HG03060 (cell line): Measurements from ENCODE around the gene SH2D3A.
"Not testable (repeated sequence)": the region's sequence is repeated elsewhere in the genome, so short reads cannot be mapped to it uniquely, and the experiment has no call there.

Experiments
- ATAC-seq: cut with Tn5 transposase; IDR thresholded peaks from one replicate; pipeline ENCODE4 v1.9.1; 2021; ENCODE audit warnings: low read depth, moderate number of reproducible peaks; ENCODE audit not compliant: unreplicated experiment

Gene SH2D3A

GRCh38 chr19:6762253-6762797 lies 4.9 kb downstream of the SH2D3A start:
- ATAC-seq = not testable (repeated sequence)

DNA sequence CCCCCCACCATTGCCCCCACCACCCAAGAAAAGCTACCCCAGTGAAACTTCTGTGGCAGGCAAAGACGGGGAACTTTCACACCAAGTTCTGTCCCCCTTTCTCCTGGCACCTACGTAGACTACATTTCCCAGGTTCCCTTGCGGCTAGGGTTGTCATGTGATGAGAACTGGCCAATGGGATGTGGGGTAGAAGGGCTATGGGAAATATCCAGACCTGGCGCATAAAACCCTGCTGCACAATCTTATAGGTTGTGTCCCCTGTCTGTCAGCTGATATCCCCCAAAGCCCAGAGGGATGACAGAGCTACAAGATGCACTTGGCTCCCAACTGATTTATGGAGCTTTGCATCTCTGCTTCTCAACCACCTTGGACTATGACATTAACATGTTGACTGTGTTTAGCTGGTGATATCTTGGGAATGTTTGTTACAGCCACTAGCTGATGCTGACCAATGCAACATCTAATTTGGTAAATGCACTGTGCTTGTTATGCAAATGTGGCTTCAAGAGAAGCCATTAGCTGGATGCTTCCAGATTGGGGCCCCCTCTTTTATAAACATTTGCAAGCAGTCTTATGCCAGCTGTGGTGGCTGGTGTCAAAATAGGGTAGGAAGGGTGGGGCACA lies 6.1 kb downstream of the SH2D3A start:
- no peak for ATAC-seq

GRCh38 chr19:6760606-6761005 lies 6.6 kb downstream of the SH2D3A start:
- ATAC-seq = no peak

DNA sequence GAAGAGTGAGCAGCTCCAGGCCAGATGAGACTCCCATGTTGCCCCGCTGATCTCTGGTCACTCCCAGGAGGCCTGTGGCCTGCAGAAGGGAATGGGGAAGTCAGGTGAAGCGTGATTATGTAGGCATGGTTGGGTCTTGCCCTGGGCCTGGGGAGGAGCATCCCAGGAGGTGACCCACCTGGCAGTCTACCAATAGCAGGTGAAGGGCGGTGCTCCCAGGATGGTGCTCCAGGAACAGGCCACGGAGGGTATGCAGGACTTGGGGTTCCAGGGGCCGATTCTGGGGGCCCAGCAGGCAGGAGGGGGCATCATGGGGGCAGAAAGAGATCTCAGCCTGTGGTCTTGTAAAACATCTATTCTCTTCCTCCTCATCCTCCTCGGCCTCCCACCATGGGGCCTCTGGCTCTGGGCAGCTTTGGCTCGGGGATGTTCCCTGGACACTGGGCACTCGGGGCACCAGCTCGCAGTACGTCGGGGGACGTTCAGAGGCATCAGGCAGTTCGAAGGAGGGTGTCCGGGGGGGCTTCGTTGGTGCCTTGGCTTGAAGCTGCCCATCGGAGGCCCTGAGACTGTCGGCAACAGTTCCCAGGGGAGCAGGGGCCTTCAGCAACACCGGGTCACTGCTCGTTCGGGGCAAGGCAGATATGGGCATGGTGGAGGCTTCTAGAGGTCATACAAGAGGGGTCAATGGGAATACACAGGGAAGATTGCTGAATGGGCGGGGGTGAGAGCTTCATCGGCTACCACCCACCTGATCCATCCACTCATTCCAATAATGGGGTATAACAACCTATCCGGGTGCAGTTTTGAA lies 12.4 kb downstream of the SH2D3A start:
- ATAC-seq = no peak

DNA sequence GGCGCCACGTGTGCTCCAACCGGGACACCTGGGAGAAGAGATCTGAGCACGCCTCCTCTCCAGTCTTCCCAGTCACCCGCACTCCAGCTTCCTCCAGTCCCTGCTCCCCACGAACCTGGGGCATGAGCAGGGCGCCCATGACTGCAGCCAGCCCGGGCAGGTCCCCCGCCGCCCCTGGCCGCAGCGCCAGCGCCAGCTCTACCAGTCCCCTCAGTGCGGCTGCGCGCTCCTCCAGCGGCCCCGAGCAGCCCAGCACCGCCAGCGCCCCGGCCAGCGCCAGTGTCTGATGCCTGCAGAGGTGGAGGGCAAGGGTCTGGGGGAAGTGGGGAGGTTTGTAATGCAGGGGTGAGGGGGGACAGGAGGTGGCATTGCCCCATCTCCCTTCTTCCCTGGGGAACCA lies 13.1 kb downstream of the SH2D3A start:
- no peak for ATAC-seq

GRCh38 chr19:6753178-6754031 lies 13.8 kb downstream of the SH2D3A start:
- ATAC-seq = no peak

GRCh38 chr19:6752256-6753177 lies 14.7 kb downstream of the SH2D3A start:
- ATAC-seq = no peak

DNA sequence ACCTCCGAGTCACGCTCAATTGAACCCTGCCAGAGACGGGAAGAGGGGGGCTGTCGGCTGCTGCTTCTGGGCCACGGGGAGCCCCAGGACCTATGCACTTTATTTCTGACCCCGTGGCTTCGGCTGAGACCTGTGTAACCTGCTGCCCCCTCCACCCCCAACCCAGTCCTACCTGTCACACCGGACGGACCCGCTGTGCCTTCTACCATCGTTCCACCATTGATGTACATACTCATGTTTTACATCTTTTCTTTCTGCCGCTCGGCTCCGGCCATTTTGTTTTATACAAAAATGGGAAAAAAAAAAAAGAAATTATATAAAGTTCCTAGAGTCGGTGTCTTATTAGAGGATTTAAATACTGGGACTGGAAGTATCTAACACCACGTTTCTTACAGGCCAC lies 16.0 kb downstream of the SH2D3A start:
- no peak for ATAC-seq

GRCh38 chr19:6750062-6750461 lies 17.2 kb downstream of the SH2D3A start:
- no peak for ATAC-seq

- ATAC-seq = not testable (repeated sequence)
Observed at GRCh38 chr19:6748543-6748942, 18.7 kb downstream of the SH2D3A start.

DNA sequence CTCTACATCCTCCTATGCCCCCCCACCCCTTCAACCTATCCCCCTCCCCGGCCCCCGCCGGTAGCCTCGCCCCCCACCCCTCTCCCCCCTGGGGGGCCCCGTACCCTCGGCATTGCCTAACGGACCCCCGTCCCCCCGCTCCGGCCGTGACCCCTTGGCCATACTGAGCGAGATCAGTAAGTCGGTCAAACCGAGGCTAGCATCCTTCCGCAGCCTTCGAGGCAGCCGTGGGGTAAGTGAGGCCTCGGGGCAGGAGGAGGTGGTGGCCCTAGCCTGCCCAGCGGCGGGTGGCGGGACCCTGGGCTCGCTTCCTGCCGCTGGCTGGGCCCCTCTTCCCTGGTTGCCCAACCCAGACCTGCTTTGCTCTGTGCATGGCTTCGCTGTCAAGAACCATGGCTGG lies 21.3 kb downstream of the SH2D3A start:
- no peak for ATAC-seq

- no peak for ATAC-seq
Observed at GRCh38 chr19:6744381-6745301, 22.6 kb downstream of the SH2D3A start.

- no peak for ATAC-seq
Observed at GRCh38 chr19:6743714-6744380, 23.4 kb downstream of the SH2D3A start.

- no peak for ATAC-seq
Observed at GRCh38 chr19:6743066-6743465, 24.2 kb downstream of the SH2D3A start.

GRCh38 chr19:6740589-6741343 lies 26.5 kb downstream of the SH2D3A start:
- ATAC-seq = no peak

DNA sequence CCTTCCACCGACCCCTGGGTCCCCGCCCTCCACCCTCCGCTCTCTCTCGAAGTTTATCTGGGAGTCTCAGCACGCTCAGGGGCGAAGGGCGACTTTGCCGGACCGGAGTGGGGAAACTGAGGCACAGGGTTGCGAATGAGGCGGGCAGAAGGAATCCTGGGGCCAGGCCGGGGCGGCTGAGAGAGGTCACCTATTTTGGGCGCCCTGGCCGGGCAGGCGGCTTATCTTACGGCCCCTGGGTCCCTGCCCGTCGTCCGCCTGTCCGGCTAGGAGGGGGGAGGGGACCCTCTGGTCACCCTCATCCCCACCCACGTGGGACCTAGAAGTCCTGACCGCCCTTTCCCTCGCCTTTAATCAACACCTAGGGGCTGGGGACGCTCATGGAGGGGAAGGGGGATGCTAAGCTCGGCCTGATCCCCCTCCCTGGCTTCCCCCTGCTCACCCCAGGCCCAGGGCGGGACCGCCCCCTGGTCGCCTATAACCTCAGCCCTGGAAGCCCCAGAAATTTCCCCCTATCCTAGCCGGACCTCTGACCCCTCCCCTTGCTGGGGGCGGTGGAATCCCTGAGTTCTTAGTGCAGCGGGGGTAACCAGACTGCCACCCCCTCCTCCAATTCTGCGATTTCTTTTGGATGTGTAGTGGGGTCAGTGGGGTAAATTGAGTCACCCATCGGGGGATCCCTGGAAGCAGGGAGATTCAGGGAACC lies 27.2 kb downstream of the SH2D3A start:
- no peak for ATAC-seq

GRCh38 chr19:6739390-6739882 lies 27.8 kb downstream of the SH2D3A start, which contains the start of gene TRIP10:
TRIP10 (plus strand) TSS chr19:6739680; CDS start chr19:6739762, 82 bp downstream.
- no peak for ATAC-seq
